ENCODE data around the gene CGREF1.
A peak's percentile ranks its signal among the peaks of the same experiment; 100 is the strongest.
"Not testable (repeated sequence)": the region's sequence is repeated elsewhere in the genome, so short reads cannot be mapped to it uniquely, and the experiment has no call there.

Gene CGREF1

DNA sequence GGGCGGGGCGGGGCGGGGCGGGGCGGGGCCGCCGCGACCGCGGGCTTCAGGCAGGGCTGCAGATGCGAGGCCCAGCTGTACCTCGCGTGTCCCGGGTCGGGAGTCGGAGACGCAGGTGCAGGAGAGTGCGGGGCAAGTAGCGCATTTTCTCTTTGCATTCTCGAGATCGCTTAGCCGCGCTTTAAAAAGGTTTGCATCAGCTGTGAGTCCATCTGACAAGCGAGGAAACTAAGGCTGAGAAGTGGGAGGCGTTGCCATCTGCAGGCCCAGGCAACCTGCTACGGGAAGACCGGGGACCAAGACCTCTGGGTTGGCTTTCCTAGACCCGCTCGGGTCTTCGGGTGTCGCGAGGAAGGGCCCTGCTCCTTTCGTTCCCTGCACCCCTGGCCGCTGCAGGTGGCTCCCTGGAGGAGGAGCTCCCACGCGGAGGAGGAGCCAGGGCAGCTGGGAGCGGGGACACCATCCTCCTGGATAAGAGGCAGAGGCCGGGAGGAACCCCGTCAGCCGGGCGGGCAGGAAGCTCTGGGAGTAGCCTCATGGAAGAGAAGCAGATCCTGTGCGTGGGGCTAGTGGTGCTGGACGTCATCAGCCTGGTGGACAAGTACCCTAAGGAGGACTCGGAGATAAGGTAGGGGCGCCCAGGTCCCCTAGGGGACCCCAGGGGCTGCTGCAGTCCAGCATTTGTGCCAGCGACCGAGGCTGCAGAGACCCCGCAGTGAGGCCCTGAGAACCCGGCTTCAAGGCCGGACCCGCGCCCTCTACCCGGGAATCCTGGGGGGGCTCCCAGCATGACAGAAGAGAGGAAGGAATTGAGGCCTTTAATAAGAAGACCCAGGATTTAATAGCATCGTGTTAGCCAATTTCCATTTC lies 32.0 kb downstream of the CGREF1 start, which contains the start of gene KHK:
KHK (plus strand) TSS at position 49 of the 870 bp plus-strand sequence; CDS start at position 537, 488 bp downstream.
- no peak for DNase-seq

DNA sequence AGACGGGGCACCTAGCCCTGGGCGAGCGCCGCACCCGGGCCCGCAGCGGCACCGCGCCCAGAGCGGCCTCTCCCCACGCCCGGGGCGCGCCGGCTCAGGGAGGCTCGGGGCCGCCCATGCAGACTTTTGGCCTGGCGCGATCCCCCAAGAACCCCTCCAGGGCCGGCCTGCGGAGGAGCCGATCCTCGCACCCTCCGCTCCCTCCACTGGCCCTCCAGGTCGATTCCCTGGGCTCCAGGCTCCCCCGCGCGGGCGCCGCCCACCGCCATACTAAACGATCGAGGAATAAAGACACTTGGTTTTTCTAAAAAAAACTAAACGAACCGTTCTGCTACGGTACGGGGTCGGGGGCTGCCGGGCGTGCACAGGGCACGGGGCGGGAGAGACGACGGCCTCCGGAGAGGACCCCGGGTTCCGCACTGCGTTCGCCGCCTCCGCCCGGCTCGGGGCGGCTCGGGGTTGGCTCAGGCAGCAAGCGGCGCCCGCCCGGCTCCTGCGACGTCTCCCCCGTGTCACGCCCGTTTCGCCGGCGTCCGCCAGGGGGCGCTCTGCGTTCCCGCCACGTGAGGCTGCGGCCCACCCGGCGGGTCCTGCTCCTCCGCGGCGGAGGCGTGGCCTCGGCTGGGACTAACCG lies 32.7 kb downstream of the CGREF1 start:
- peak; percentile 97 to 98 for DNase-seq

DNA sequence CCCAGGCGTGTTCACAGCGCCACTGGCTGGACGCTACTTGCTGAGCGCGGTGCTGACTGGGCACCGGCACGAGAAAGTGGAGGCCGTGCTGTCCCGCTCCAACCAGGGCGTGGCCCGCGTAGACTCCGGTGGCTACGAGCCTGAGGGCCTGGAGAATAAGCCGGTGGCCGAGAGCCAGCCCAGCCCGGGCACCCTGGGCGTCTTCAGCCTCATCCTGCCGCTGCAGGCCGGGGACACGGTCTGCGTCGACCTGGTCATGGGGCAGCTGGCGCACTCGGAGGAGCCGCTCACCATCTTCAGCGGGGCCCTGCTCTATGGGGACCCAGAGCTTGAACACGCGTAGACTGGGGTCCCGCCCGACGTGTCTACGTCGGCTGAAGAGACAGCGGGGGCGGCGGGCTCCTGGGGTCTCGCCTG lies 33.2 kb downstream of the CGREF1 start:
- peak; percentile 14 to 29 for DNase-seq

GRCh38 chr2:27085062-27085672 lies 33.8 kb downstream of the CGREF1 start:
- DNase-seq = no peak

GRCh38 chr2:27084297-27085061 lies 34.4 kb downstream of the CGREF1 start:
- no peak for DNase-seq

DNA sequence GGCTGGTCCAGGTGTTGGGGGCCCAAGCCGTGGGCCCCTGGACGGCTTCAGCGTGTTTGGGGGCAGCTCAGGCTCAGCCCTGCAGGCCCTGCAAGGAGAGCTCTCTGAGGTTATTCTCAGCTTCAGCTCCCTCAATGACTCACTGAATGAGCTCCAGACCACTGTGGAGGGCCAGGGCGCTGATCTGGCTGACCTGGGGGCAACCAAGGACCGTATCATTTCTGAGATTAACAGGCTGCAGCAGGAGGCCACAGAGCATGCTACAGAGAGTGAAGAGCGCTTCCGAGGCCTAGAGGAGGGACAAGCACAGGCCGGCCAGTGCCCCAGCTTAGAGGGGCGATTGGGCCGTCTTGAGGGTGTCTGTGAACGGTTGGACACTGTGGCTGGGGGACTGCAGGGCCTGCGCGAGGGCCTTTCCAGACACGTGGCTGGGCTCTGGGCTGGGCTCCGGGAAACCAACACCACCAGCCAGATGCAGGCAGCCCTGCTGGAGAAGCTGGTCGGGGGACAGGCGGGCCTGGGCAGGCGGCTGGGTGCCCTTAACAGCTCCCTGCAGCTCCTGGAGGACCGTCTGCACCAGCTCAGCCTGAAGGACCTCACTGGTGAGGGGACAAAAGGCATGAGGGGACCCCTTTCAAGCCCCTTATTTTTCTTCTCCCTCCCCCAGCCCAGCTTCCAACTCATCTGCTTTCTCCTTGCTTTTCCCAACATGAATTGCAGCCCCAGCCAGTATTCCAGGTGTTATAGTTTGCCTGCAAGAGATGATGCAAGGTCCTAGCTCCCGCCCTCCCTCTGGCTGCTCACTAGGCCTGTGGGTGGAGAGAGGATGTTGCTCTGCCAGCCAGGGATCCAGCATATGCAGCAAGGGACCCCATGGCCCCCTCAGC lies 35.3 kb downstream of the CGREF1 start:
- DNase-seq = no peak

DNA sequence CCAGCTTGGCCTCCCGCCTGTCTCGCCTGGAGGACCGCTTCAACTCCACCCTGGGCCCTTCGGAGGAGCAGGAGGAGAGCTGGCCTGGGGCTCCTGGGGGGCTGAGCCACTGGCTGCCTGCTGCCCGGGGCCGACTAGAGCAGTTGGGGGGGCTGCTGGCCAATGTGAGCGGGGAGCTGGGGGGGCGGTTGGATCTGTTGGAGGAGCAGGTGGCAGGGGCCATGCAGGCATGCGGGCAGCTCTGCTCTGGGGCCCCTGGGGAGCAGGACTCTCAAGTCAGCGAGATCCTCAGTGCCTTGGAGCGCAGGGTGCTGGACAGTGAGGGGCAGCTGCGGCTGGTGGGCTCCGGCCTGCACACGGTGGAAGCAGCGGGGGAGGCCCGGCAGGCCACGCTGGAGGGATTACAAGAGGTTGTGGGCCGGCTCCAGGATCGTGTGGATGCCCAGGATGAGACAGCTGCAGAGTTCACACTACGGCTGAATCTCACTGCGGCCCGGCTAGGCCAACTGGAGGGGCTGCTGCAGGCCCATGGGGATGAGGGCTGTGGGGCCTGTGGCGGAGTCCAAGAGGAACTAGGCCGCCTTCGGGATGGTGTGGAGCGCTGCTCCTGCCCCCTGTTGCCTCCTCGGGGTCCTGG lies 36.0 kb downstream of the CGREF1 start:
- no peak for DNase-seq

- DNase-seq = no peak
Measured at GRCh38 chr2:27081984-27082772, 36.8 kb downstream of the CGREF1 start.

GRCh38 chr2:27080603-27080936 lies 38.4 kb downstream of the CGREF1 start:
- DNase-seq = no peak

- DNase-seq = no peak
Measured at GRCh38 chr2:27080140-27080469, 38.8 kb downstream of the CGREF1 start.

DNA sequence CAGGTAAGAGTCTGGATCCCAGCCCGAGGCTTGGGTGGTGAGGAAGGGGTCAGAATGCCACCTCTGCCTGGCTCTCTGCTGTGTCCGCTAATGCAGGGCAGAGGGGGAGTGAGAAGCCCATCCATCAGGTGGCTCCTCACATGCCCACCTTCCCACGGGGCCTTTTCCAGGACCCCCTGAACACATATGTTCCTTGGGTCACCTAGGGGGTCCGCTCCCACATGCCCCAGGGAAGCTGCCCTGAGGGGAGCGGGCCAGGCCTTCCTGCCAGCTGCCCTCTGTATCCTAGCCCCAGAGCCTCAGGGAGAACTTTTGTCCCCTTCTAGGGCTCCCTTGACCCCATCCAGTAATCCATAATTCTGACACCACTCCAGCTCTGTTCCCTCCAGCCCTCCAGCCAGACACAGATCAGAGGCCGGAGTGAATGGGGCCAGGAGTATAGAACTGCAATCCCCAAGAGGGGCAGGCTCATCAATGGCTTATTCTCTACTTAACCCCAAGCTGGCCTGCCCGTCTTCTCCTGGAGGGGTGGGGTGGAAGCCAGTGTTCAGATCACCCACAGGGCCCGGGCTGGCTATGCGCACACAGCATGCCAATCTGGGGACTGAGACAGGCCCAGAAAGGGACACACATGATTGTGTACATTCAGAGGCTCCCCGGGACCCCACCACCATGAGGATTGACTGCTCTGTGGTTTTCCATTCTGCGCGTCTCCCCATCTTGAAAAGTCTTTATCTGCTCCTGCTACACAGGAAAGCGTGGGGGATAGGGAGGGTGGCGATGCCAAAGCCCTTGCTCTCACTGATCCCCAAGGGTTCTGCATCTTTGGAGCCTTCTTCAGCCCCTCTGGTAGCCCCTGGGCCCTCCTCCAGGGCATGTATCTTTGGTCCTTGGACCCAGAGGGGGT lies 39.4 kb downstream of the CGREF1 start:
- DNase-seq = no peak

DNA sequence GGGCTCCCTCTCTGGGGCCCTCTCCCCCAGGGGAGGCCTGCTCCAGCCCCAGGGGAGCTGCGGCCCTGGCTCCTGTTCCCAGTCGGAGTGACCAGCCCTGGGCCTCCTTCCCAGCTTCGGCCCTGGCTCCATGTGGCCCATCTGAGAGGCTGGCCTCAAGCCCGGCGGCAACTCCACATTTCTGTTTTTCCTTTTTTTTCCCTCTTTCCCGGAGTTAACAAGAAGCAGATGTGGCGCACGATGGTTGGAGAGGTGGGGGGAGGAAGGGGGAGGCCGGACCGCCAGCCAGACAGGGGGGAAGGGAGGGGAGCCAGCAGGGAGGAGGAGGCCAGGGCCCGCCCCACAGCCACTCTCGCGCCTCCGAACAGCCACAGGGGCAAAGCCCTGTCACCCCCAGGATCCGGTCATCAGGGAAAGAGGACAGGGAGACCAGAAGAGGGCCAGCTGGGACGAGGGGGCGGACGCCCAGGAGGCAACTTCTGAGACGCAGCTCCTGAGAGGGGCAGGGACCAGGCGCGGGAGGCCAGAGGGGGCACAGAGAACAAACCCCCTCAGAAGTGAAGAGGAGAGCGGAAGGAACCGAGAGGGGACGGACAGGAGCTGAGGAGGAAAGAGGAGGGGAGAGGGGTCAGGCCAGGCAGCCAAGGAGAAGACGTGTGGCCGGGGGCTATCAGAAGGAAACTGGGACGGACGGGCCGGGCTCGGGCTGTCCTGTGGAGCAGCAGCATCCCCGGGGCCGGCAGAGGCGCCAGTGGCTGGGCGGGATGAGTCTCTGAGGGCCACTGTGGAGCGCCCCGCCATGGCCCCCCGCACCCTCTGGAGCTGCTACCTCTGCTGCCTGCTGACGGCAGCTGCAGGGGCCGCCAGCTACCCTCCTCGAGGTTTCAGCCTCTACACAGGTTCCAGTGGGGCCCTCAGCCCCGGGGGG lies 40.4 kb downstream of the CGREF1 start, which contains the start of gene EMILIN1:
EMILIN1 (plus strand) TSS at position 349 of the 928 bp plus-strand sequence; CDS start at position 800, 451 bp downstream.
- no peak for DNase-seq

GRCh38 chr2:27077231-27077630 lies 41.7 kb downstream of the CGREF1 start:
- DNase-seq = no peak

- no peak for DNase-seq
Measured at GRCh38 chr2:27076323-27076722, 42.6 kb downstream of the CGREF1 start.

GRCh38 chr2:27075566-27075871 lies 43.4 kb downstream of the CGREF1 start:
- DNase-seq = not testable (repeated sequence)

GRCh38 chr2:27074738-27075565 lies 44.0 kb downstream of the CGREF1 start:
- peak; percentile 29 to 61 for DNase-seq

GRCh38 chr2:27073782-27074181 lies 45.1 kb downstream of the CGREF1 start:
- no peak for DNase-seq

DNA sequence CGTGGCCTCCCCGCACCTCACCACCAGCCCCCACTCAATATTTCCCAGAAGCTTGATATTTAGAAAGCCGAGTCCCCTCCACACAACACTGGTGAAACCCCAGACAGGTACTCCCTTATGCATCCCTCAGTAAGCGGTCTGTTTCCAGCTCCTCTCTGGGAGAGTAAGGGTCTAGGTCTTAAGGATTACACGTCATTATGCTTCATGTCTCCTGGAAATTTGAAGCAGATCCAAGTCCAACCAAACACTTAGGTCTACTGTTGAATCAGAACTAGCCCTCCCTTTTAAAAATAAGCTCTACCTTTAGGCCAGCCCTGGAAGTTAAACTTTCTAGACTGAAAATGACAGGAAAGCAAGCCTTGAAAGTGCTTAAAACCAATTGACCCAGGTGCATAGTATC lies 46.0 kb downstream of the CGREF1 start:
- no peak for DNase-seq
